Measurements from ENCODE around the gene CXCR3. TPM values are rescaled to one million over a fixed set of nuclear protein-coding genes. Genes with fewer than 3 reads are reported as not detected.

Gene CXCR3
- total and polyA plus RNA-seq, 8 donors, result 0.17 to 1.7 (median 0.28) TPM; not detected in 2

- DNase-seq (no peak), ATAC-seq (no peak)
- H3K9me3 ChIP-seq, result no peaks in the 10 kb centered on the region
- H3K27ac ChIP-seq, result peak overlapping the region; percentile 60 to 62
- TF ChIP-seq CTCF (IDR thresholded peaks at IDR 0.05), result no peak
- H3K36me3 ChIP-seq, result no peaks in the 10 kb centered on the region
- H3K27me3 ChIP-seq, result no peaks in the 10 kb centered on the region
- H3K4me3 ChIP-seq, result no peak overlapping the region
- peaks cover 7 to 19% of the 10 kb centered on the region in 2 donors for H3K4me1 ChIP-seq
- intact Hi-C loops (cut with DNase I), result no loop called here
Measured at GRCh38 chrX:71622032-71622575, 3.8 kb upstream of the CXCR3 start.

DNA sequence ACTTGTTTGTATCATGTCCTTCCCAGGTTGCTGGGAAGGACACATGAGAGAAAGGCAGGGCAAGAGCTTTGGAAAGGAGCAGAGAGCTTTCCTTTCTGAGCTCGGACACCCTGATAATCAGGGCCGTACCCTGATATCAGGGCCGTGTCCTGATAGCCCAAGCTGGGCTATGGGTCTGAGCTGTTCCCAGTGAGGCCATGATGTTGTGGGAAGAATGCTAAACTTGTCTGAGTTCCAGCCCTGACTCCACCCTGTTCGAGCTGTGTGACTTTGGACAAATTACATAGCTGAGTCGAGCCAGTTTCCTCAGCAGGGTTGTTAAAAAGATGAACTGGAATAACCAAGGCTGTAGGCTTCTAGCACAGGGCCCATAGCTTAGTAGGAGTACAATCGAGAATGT, 3.3 kb upstream of the CXCR3 start:
- Histone ChIP-seq H3K27me3 (no peaks in the 10 kb centered on the region), H3K36me3 (no peaks in the 10 kb centered on the region), H3K9me3 (no peaks in the 10 kb centered on the region), H3K27ac (no peak overlapping the region), H3K4me3 (no peak overlapping the region), H3K4me1 (peaks cover 7 to 19% of the 10 kb centered on the region in 2 donors)
- TF ChIP-seq CTCF (IDR thresholded peaks at IDR 0.05), result no peak
- DNase-seq (no peak), ATAC-seq (no peak)
- intact Hi-C loops (cut with DNase I), result no loop called here

- ATAC-seq (no peak), DNase-seq (no peak)
- Histone ChIP-seq H3K9me3 (no peaks in the 10 kb centered on the region), H3K36me3 (no peaks in the 10 kb centered on the region), H3K27ac (no peak overlapping the region), H3K4me3 (no peak overlapping the region), H3K4me1 (peaks cover 7 to 19% of the 10 kb centered on the region in 2 donors), H3K27me3 (no peaks in the 10 kb centered on the region)
- TF ChIP-seq CTCF (IDR thresholded peaks at IDR 0.05), result no peak
- intact Hi-C loops (cut with DNase I), result no loop called here
Measured at GRCh38 chrX:71619986-71620385, 1.7 kb upstream of the CXCR3 start.

DNA sequence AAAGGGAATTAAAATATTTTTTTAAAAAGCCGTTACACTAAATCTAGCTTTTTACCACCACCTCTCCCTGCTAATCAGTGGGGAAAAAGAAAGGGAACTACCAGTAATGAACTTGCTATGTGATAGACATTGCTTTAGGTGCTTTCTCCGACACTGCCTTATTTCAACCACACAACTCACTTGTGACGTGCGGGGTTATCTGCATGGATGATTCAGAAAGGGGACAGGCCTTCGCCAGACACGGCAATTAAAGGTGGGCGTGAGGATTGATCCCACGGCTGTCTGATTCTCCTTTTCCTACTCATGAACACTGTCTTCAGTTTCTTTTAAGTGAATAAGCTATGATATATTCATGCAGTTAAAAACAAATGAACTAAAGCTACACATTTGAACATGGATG, 882 bp upstream of the CXCR3 start:
- ATAC-seq, result no peak
- intact Hi-C loops (cut with DNase I), result no loop called here
- H3K9me3 ChIP-seq, result no peaks in the 10 kb centered on the region

DNA sequence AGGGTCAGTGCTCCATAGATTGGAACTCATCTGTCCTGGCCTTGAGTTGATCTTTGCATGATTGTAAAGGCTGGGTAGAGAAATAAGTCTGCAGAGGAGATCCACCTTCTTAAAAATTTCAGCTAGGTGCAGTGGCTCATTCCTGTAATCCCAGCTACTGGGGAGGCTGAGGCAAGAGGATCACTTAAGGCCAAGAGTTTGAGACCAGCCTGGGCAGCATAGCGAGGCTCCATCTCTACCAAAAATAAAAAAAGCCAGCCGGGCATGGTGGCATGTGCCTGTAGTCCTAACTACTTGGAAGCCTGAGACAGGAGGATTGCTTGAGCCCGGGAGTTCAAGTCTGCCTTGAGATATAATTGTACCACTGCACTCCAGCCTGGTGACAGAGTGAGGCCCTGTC, 476 bp upstream of the CXCR3 start:
- H3K27ac ChIP-seq, result no peak overlapping the region
- no peaks in the 10 kb centered on the region for H3K9me3 ChIP-seq

More for the DNA sequence above, 882 bp upstream of the CXCR3 start:
- no peak overlapping the region for H3K27ac ChIP-seq
- no peaks in the 10 kb centered on the region for H3K27me3 ChIP-seq
- peaks cover 0 to under 1% of the 10 kb centered on the region in 2 donors for H3K36me3 ChIP-seq
- TF ChIP-seq CTCF (IDR thresholded peaks at IDR 0.05), result no peak
- no peak overlapping the region for H3K4me3 ChIP-seq
- H3K4me1 ChIP-seq, result peaks cover 7 to 19% of the 10 kb centered on the region in 2 donors
- no peak for DNase-seq

More for the DNA sequence above, 476 bp upstream of the CXCR3 start:
- Histone ChIP-seq H3K36me3 (peaks cover 0 to 4% of the 10 kb centered on the region in 2 donors), H3K27me3 (no peaks in the 10 kb centered on the region), H3K4me1 (peaks cover 7 to 18% of the 10 kb centered on the region in 2 donors), H3K4me3 (no peak overlapping the region)
- TF ChIP-seq CTCF (IDR thresholded peaks at IDR 0.05), result no peak
- ATAC-seq, result no peak
- no peak for DNase-seq
- intact Hi-C loops (cut with DNase I), result no loop called here
